C4-2B (cell line): ENCODE measurements around the gene WAPL.

Experiments
- CTCF ChIP-seq: fragments of 450-650 bp; conservative IDR thresholded peaks from 2 replicates; pipeline ENCODE4 v1.5.1; 2017; ENCODE audit warnings: mild to moderate bottlenecking
- ZFX ChIP-seq: fragments of 450-650 bp; IDR thresholded peaks from 2 replicates; pipeline ENCODE4 v1.6.1; 2017

- TF ChIP-seq CTCF, result no peak
- TF ChIP-seq ZFX, result no peak
Observed at GRCh38 chr10:86483664-86484063, 37.9 kb downstream of the WAPL start.
